Left lobe of liver (tissue), 2 donors: ENCODE measurements around the gene HSD11B1L. TPM values are rescaled to one million over a fixed set of nuclear protein-coding genes. Genes with fewer than 3 reads are reported as not detected.
A peak's percentile ranks its signal among the peaks of the same experiment; 100 is the strongest.
"Not testable (repeated sequence)": the region's sequence is repeated elsewhere in the genome, so short reads cannot be mapped to it uniquely, and the experiment has no call there.

Experiments
- ATAC-seq: fragments of 200-7000 bp; cut with Tn5 transposase; one replicate; pipeline ENCODE4 v1.9.1; 2020; ENCODE audit warnings: mild to moderate bottlenecking, moderate library complexity
- DNase-seq: peaks from one replicate; pipeline ENCODE4 v3.0.0-alpha.2; 2020; ENCODE audit warnings: low spot score
- total RNA-seq: library from RNA; stranded (reverse); gene quantifications from one replicate; pipeline ENCODE4 v1.2.1, GENCODE V29; 2021
- donor health status: DM: no; HTN: no; CAD: no; lungs with moderate emphysema.
- donor health status: DM: no; HTN: yes; CAD: no.

The HSD11B1L gene
- total RNA-seq, 1 donor from 2014 or later: 4.1 TPM

- DNase-seq: peak; percentile 99
- ATAC-seq: peak; percentile 94
These were observed 39.3 kb downstream of the HSD11B1L start, which contains the start of the genes CATSPERD and LONP1 for GRCh38 chr19:5719961-5720790. TSS of gene CATSPERD (plus strand) at chr19:5720637. CDS start at chr19:5720738, 101 bp downstream. TSS of gene LONP1 (minus strand) at chr19:5720146. CDS start at chr19:5720132, 14 bp downstream.

DNA sequence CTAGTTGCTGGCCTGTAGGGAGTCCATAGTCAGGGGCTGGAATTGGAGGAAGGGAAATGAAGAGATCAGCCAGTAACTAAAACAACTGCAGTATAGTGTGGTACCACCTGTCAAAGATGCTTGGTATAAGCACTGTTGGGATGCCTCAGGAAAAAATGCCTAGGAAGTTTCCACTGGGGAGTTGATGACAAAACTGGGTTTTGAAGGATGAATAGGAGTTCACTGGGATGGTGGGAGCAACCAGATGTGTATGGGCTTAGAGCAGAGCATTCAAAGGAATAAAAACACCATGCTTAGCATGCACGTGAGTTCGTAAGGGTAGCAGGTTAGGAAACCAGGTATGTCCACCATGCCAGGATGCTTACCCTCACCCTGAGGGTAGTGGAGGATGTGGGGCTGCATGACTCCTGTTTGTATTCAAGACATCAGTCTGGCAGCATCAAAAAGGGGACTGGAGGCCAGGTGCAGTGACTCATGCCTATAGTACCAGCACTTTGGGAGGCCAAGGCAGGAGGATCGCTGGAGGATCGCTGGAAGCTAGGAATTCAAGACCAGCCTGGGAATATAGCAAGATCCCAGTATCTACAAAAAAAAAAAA is 46.7 kb downstream of the HSD11B1L start:
- ATAC-seq (no peak), DNase-seq (no peak)

DNA sequence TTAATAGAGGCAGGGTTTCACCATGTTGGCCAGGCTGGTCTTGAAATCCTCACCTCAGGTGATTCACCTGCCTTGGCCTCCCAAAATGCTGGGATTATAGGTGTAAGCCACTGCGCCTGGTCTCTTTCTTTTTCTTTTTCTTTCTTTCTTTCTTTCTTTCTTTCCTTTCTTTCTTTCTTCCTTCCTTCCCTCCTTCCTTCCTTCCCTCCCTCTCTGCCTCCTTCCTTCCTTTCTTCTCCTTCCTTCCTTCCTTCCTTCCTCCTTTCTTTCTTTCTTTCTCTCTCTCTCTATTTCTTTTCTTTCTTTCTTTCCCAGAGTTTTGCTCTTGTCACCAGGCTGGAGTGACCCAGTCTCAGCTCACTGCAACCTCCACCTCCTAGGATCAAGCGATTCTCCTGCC is 52.3 kb downstream of the HSD11B1L start:
- ATAC-seq, DNase-seq: not testable (repeated sequence)

Other genes starting within 250 kb of the HSD11B1L start
- not detected for gene ZNRF4, start 225.6 kb upstream of the HSD11B1L start, total RNA-seq
- not detected for gene TINCR, start 113.1 kb upstream of the HSD11B1L start, total RNA-seq
- gene SAFB2, start 58.3 kb upstream of the HSD11B1L start, total RNA-seq: 49.4 TPM
- gene SAFB, start 57.9 kb upstream of the HSD11B1L start, total RNA-seq: 48.6 TPM
- 38.4 TPM for gene MICOS13, start 511 bp upstream of the HSD11B1L start, total RNA-seq
- gene RPL36, start 9.3 kb downstream of the HSD11B1L start, total RNA-seq: 241 TPM
- 68.7 TPM for gene LONP1, start 39.1 kb downstream of the HSD11B1L start, total RNA-seq
- not detected for gene CATSPERD, start 39.6 kb downstream of the HSD11B1L start, total RNA-seq
- gene PRR22, start 103.7 kb downstream of the HSD11B1L start, total RNA-seq: 3.0 TPM
- 18.8 TPM for gene DUS3L, start 110.1 kb downstream of the HSD11B1L start, total RNA-seq
- 16.7 TPM for gene NRTN, start 124.0 kb downstream of the HSD11B1L start, total RNA-seq
- gene FUT6, start 158.7 kb downstream of the HSD11B1L start, total RNA-seq: 3.0 TPM
- gene FUT3, start 170.4 kb downstream of the HSD11B1L start, total RNA-seq: 0.93 TPM
- gene FUT5, start 189.5 kb downstream of the HSD11B1L start, total RNA-seq: 0.40 TPM
- 164 TPM for gene NDUFA11, start 222.8 kb downstream of the HSD11B1L start, total RNA-seq
- 3.9 TPM for gene VMAC, start 223.8 kb downstream of the HSD11B1L start, total RNA-seq
- gene CAPS, start 233.2 kb downstream of the HSD11B1L start, total RNA-seq: 11.5 TPM